LHCN-M2 (cell line): ENCODE results near the gene SDHB. TPM values are rescaled to one million over a fixed set of nuclear protein-coding genes. Genes with fewer than 3 reads are reported as not detected.

Source experiments
- DNase-seq: peaks from one replicate; pipeline ENCODE4 v3.0.0-alpha.2; 2012; ENCODE audit warnings: low read depth
- total RNA-seq: library from RNA; depleted of rRNA; stranded (reverse); fragments of >200 nt; gene quantifications from 2 replicates; pipeline ENCODE4 v1.2.3, GENCODE V29; 2014

SDHB gene
- total RNA-seq, 1 experiment from 2014 or later: 157 TPM

- DNase-seq: no peak
Observed at GRCh38 chr1:16986560-16986959, 67.3 kb downstream of the SDHB start.

- DNase-seq: no peak
Observed at GRCh38 chr1:16986113-16986512, 67.7 kb downstream of the SDHB start.

- DNase-seq: peak; percentile 76
Observed at GRCh38 chr1:16984717-16985116, 69.1 kb downstream of the SDHB start.

GRCh38 chr1:16983649-16984048, 70.2 kb downstream of the SDHB start:
- no peak for DNase-seq

GRCh38 chr1:16982902-16983301, 70.9 kb downstream of the SDHB start:
- no peak for DNase-seq

- peak; percentile 87 for DNase-seq
Observed at GRCh38 chr1:16981269-16981849, 72.5 kb downstream of the SDHB start.

- DNase-seq: no peak
Observed at GRCh38 chr1:16980473-16981268, 73.2 kb downstream of the SDHB start, which contains the start of gene MFAP2. TSS of gene MFAP2 (minus strand) at chr1:16980620. CDS start at chr1:16978273, 2,347 bp downstream.

- DNase-seq: no peak
Observed at GRCh38 chr1:16979475-16980327, 74.1 kb downstream of the SDHB start.

GRCh38 chr1:16978567-16979474, 75.0 kb downstream of the SDHB start:
- no peak for DNase-seq

GRCh38 chr1:16978139-16978538, 75.7 kb downstream of the SDHB start:
- DNase-seq: no peak

GRCh38 chr1:16977377-16977776, 76.5 kb downstream of the SDHB start:
- no peak for DNase-seq

GRCh38 chr1:16976966-16977365, 76.9 kb downstream of the SDHB start:
- no peak for DNase-seq

GRCh38 chr1:16975838-16976237, 78.0 kb downstream of the SDHB start:
- DNase-seq: no peak

- no peak for DNase-seq
Observed at GRCh38 chr1:16975211-16975610, 78.6 kb downstream of the SDHB start.

GRCh38 chr1:16973215-16973614, 80.6 kb downstream of the SDHB start:
- no peak for DNase-seq

GRCh38 chr1:16972189-16972895, 81.5 kb downstream of the SDHB start:
- DNase-seq: no peak

- DNase-seq: no peak
Observed at GRCh38 chr1:16971341-16972188, 82.3 kb downstream of the SDHB start.

- no peak for DNase-seq
Observed at GRCh38 chr1:16970132-16970910, 83.5 kb downstream of the SDHB start.

- no peak for DNase-seq
Observed at GRCh38 chr1:16969651-16970050, 84.2 kb downstream of the SDHB start.
